ENCODE data around the gene OTOP2. TPM values are rescaled to one million over a fixed set of nuclear protein-coding genes. Genes with fewer than 3 reads are reported as not detected.

The OTOP2 gene
- total and polyA plus RNA-seq, 2 of the 4 experiments (the other 2 are of a cell fraction), result not detected

DNA sequence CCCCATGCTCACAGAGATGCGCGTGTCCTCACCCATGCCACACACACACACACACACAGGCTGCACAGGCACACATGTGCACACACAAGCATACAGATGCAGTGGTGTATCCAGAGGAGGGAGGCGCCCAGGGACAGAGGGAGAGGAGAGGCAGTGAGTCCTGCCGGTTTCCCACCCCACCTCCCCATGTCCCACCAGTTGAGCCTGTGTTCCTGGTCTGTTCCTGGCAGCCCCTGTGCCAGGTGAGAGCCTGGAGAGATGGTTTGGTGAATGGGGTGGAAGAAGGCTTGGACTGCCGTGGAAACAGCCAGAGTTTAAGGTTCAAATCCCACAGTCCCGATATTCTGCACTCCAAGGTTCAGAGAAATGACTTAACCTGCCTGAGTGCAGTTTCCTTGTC is 20.4 kb upstream of the OTOP2 start:
- Histone ChIP-seq H2AK5ac (ENCODE audit: low read depth, low read length) (no peak overlapping the region), H3K56ac (ENCODE audit: extremely low read depth, insufficient read depth, low read length) (no peak overlapping the region), H3K14ac (replicated peaks; ENCODE audit: low read depth, low read length) (no peak overlapping the region), H2AK9ac (replicated peaks; ENCODE audit: low read depth, low read length, poor library complexity) (no peak overlapping the region), H3K27me3 (ENCODE audit: control insufficient read depth, insufficient read depth, low read length) (peaks cover 36% of the 10 kb centered on the region), H2BK15ac (ENCODE audit: low read depth, low read length) (no peak overlapping the region), H3K4me3 (ENCODE audit: insufficient read depth, low read depth, low read length) (no peak overlapping the region), H3K27ac (ENCODE audit: insufficient read depth, low read length) (no peak overlapping the region), H3K4me2 (ENCODE audit: low read depth, low read length) (no peak overlapping the region), H3K9ac (ENCODE audit: low read depth, low read length) (no peak overlapping the region), H4K20me1 (ENCODE audit: insufficient read depth, low read length) (no peaks in the 10 kb centered on the region), H2AFZ (replicated peaks; ENCODE audit: low read length, poor library complexity) (no peak overlapping the region), H2BK120ac (ENCODE audit: low read depth, low read length) (no peak overlapping the region), H2BK5ac (ENCODE audit: low read depth, low read length, poor library complexity, severe bottlenecking) (no peak overlapping the region), H3K4ac (ENCODE audit: low read depth, low read length) (no peak overlapping the region), H4K5ac (ENCODE audit: low read depth, low read length) (no peak overlapping the region), H3K9me3 (ENCODE audit: control insufficient read depth, insufficient read depth, low read length) (no peaks in the 10 kb centered on the region), H3K18ac (ENCODE audit: low read depth, low read length) (no peak overlapping the region), H4K8ac (ENCODE audit: low read depth in 2 of 2, low read length in 2 of 2) (no peak overlapping the region), H3K36me3 (ENCODE audit: control insufficient read depth, insufficient read depth, low read length) (no peaks in the 10 kb centered on the region), H3K23ac (ENCODE audit: low read depth, low read length) (no peak overlapping the region), H3K9me1 (ENCODE audit: insufficient read depth, low read length) (no peaks in the 10 kb centered on the region), H3K79me1 (ENCODE audit: low read depth in 1 of 2, low read length in 2 of 2) (no peaks in the 10 kb centered on the region), H4K91ac (ENCODE audit: insufficient read depth, low read depth, low read length) (no peak overlapping the region), H3K4me1 (ENCODE audit: control insufficient read depth, insufficient read depth, low read length) (no peaks in the 10 kb centered on the region), H2BK20ac (ENCODE audit: low read depth, low read length) (no peak overlapping the region)
- POLR2A ChIA-PET (ENCODE audit: unreplicated experiment), result no interaction called here
- ATAC-seq (ENCODE audit: low read depth) (no peak), DNase-seq (no peak)
- in situ Hi-C loops (cut with MboI; ENCODE audit: low sequenced_read_pairs) (no loop called here), dilution Hi-C loops (cut with HindIII; ENCODE audit: low sequenced_read_pairs, unreplicated experiment) (no loop called here), intact Hi-C loops (cut with micrococcal nuclease) (no loop called here)
- WGBS, 2 experiments (ENCODE audit: extremely low coverage in 2 of 2, insufficient read length in 1 of 2), result no CpG with 5 or more reads among the region's 6 CpGs
- CTCF ChIA-PET, result no interaction called here
- BruUV-seq (replicated peaks), result no TSS peak
- TF ChIP-seq POLR2A (IDR thresholded peaks at IDR 0.05; ENCODE audit: low read depth, low read length), result no peak
- no peak for TF ChIP-seq MAFK (IDR thresholded peaks at IDR 0.05; ENCODE audit: low read depth, low read length)
- TF ChIP-seq, protein P1, sequence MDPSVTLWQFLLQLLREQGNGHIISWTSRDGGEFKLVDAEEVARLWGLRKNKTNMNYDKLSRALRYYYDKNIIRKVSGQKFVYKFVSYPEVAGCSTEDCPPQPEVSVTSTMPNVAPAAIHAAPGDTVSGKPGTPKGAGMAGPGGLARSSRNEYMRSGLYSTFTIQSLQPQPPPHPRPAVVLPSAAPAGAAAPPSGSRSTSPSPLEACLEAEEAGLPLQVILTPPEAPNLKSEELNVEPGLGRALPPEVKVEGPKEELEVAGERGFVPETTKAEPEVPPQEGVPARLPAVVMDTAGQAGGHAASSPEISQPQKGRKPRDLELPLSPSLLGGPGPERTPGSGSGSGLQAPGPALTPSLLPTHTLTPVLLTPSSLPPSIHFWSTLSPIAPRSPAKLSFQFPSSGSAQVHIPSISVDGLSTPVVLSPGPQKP (IDR thresholded peaks at IDR 0.05; ENCODE audit: borderline replicate concordance, low read depth, low read length), result no peak
- no peak for TF ChIP-seq CEBPB (IDR thresholded peaks at IDR 0.05; ENCODE audit: low read depth, low read length)
- TF ChIP-seq, protein P2, sequence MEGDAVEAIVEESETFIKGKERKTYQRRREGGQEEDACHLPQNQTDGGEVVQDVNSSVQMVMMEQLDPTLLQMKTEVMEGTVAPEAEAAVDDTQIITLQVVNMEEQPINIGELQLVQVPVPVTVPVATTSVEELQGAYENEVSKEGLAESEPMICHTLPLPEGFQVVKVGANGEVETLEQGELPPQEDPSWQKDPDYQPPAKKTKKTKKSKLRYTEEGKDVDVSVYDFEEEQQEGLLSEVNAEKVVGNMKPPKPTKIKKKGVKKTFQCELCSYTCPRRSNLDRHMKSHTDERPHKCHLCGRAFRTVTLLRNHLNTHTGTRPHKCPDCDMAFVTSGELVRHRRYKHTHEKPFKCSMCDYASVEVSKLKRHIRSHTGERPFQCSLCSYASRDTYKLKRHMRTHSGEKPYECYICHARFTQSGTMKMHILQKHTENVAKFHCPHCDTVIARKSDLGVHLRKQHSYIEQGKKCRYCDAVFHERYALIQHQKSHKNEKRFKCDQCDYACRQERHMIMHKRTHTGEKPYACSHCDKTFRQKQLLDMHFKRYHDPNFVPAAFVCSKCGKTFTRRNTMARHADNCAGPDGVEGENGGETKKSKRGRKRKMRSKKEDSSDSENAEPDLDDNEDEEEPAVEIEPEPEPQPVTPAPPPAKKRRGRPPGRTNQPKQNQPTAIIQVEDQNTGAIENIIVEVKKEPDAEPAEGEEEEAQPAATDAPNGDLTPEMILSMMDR (conservative IDR thresholded peaks at IDR 0.05; ENCODE audit: low read depth, low read length), result no peak

All from IMR-90 (cell line).